Neural progenitor cell (in vitro differentiated cells): ENCODE measurements around the gene RGS12. TPM values are rescaled to one million over a fixed set of nuclear protein-coding genes. Genes with fewer than 3 reads are reported as not detected.

Experiments
- DNase-seq: peaks from one replicate; pipeline ENCODE4 v3.0.0-alpha.2; 2016; ENCODE audit warnings: low spot score
- H2AFZ ChIP-seq: fragments of 200-600 bp; sonication (generic); replicated peaks from 2 replicates; pipeline ENCODE4 v1.6.1; 2016; ENCODE audit warnings: antibody characterized with exemption
- H3F3A ChIP-seq: fragments of 200-600 bp; sonication (generic); 2 replicates; pipeline ENCODE4 v1.6.1; 2016; ENCODE audit warnings: antibody characterized with exemption, low read depth
- H3K27ac ChIP-seq: fragments of 200-600 bp; sonication (generic); 2 replicates; pipeline ENCODE4 v1.5.1; 2016; ENCODE audit warnings: mild to moderate bottlenecking
- H3K27me3 ChIP-seq: fragments of 200-600 bp; sonication (generic); 2 replicates; pipeline ENCODE4 v1.6.1; 2016; ENCODE audit warnings: mild to moderate bottlenecking, moderate library complexity
- H3K36me3 ChIP-seq: fragments of 200-600 bp; sonication (generic); 2 replicates; pipeline ENCODE4 v1.5.1; 2016
- H3K4me1 ChIP-seq: fragments of 200-600 bp; sonication (generic); 2 replicates; pipeline ENCODE4 v1.6.1; 2016; ENCODE audit warnings: mixed run types
- H3K4me2 ChIP-seq: fragments of 200-600 bp; sonication (generic); 2 replicates; pipeline ENCODE4 v1.6.1; 2016
- H3K4me3 ChIP-seq: fragments of 200-600 bp; sonication (generic); 2 replicates; pipeline ENCODE4 v1.5.1; 2016
- H3K79me2 ChIP-seq: fragments of 200-600 bp; sonication (generic); 2 replicates; pipeline ENCODE4 v1.6.1; 2016; ENCODE audit warnings: low read depth
- H3K9ac ChIP-seq: fragments of 200-600 bp; sonication (generic); 2 replicates; pipeline ENCODE4 v1.6.1; 2016
- H3K9me3 ChIP-seq: fragments of 200-600 bp; sonication (generic); 2 replicates; pipeline ENCODE4 v1.5.1; 2016; ENCODE audit warnings: low read depth
- H4K20me1 ChIP-seq: fragments of 200-600 bp; sonication (generic); 2 replicates; pipeline ENCODE4 v1.6.1; 2016; ENCODE audit warnings: low read depth
- H3K27ac Mint-ChIP-seq: 3 replicates; pipeline ENCODE4 v1.8.0; 2021; ENCODE audit warnings: mixed read lengths
- H3K27me3 Mint-ChIP-seq: 2 replicates; pipeline ENCODE4 v1.8.0; 2022; ENCODE audit warnings: low read depth, mild to moderate bottlenecking, inconsistent platforms, moderate library complexity, mixed read lengths; ENCODE audit not compliant: insufficient read depth
- H3K36me3 Mint-ChIP-seq: 3 replicates; pipeline ENCODE4 v1.8.0; 2021; ENCODE audit warnings: mixed read lengths
- H3K4me1 Mint-ChIP-seq: 3 replicates; pipeline ENCODE4 v1.8.0; 2021; ENCODE audit warnings: mixed read lengths
- H3K4me3 Mint-ChIP-seq: 3 replicates; pipeline ENCODE4 v1.8.0; 2021; ENCODE audit warnings: mild to moderate bottlenecking, moderate library complexity, mixed read lengths
- H3K9me3 Mint-ChIP-seq: 3 replicates; pipeline ENCODE4 v1.8.0; 2020; ENCODE audit warnings: mixed read lengths
- EZH2 ChIP-seq: fragments of 200-600 bp; sonication (generic); IDR thresholded peaks from 2 replicates; pipeline ENCODE4 v1.6.1; 2017; ENCODE audit warnings: antibody characterized with exemption, mild to moderate bottlenecking, moderate library complexity
- EZH2phosphoT487 ChIP-seq: fragments of 200-600 bp; sonication (generic); IDR thresholded peaks from 2 replicates; pipeline ENCODE4 v1.6.1; 2017; ENCODE audit warnings: antibody characterized with exemption
- total RNA-seq: library from RNA; depleted of rRNA; stranded (reverse); fragments of >200 nt; gene quantifications from 2 replicates; pipeline ENCODE4 v1.2.3, GENCODE V29; 2015; ENCODE audit warnings: low replicate concordance
- TF ChIP-seq, protein P1 (sequence below): fragments of 200-600 bp; sonication (generic); IDR thresholded peaks from 2 replicates; pipeline ENCODE4 v1.5.1; 2017; ENCODE audit warnings: antibody characterized with exemption, mild to moderate bottlenecking

RGS12 gene, protein sequence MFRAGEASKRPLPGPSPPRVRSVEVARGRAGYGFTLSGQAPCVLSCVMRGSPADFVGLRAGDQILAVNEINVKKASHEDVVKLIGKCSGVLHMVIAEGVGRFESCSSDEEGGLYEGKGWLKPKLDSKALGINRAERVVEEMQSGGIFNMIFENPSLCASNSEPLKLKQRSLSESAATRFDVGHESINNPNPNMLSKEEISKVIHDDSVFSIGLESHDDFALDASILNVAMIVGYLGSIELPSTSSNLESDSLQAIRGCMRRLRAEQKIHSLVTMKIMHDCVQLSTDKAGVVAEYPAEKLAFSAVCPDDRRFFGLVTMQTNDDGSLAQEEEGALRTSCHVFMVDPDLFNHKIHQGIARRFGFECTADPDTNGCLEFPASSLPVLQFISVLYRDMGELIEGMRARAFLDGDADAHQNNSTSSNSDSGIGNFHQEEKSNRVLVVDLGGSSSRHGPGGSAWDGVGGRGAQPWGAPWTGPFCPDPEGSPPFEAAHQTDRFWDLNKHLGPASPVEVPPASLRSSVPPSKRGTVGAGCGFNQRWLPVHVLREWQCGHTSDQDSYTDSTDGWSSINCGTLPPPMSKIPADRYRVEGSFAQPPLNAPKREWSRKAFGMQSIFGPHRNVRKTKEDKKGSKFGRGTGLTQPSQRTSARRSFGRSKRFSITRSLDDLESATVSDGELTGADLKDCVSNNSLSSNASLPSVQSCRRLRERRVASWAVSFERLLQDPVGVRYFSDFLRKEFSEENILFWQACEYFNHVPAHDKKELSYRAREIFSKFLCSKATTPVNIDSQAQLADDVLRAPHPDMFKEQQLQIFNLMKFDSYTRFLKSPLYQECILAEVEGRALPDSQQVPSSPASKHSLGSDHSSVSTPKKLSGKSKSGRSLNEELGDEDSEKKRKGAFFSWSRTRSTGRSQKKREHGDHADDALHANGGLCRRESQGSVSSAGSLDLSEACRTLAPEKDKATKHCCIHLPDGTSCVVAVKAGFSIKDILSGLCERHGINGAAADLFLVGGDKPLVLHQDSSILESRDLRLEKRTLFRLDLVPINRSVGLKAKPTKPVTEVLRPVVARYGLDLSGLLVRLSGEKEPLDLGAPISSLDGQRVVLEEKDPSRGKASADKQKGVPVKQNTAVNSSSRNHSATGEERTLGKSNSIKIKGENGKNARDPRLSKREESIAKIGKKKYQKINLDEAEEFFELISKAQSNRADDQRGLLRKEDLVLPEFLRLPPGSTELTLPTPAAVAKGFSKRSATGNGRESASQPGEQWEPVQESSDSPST (N-terminal part only)
- 36.6 and 140 TPM in 2 replicates for total RNA-seq

- DNase-seq, result peak; percentile 97
- Mint-ChIP-seq H3K27me3 (peaks cover 6% of the 10 kb centered on the region), H3K9me3 (peaks cover 25% of the 10 kb centered on the region), H3K4me1 (peaks cover 27% of the 10 kb centered on the region), H3K4me3 (peak within 1 kb of the TSS; percentile 95), H3K27ac (peak within 1 kb of the TSS; percentile 98), H3K36me3 (peaks cover 28% of the 10 kb centered on the region)
- TF ChIP-seq, protein P1, sequence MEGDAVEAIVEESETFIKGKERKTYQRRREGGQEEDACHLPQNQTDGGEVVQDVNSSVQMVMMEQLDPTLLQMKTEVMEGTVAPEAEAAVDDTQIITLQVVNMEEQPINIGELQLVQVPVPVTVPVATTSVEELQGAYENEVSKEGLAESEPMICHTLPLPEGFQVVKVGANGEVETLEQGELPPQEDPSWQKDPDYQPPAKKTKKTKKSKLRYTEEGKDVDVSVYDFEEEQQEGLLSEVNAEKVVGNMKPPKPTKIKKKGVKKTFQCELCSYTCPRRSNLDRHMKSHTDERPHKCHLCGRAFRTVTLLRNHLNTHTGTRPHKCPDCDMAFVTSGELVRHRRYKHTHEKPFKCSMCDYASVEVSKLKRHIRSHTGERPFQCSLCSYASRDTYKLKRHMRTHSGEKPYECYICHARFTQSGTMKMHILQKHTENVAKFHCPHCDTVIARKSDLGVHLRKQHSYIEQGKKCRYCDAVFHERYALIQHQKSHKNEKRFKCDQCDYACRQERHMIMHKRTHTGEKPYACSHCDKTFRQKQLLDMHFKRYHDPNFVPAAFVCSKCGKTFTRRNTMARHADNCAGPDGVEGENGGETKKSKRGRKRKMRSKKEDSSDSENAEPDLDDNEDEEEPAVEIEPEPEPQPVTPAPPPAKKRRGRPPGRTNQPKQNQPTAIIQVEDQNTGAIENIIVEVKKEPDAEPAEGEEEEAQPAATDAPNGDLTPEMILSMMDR, result no peak
- TF ChIP-seq EZH2, result no peak
- no peak for TF ChIP-seq EZH2phosphoT487
- peak within 1 kb of the TSS; percentile 90 for H2AFZ ChIP-seq
- peak within 1 kb of the TSS; percentile 92 for H3K4me2 ChIP-seq
- H3K36me3 ChIP-seq, result no peaks in the 10 kb centered on the region
- H3F3A ChIP-seq, result peaks cover 47% of the 10 kb centered on the region
- peak within 1 kb of the TSS; percentile 80 for H3K27ac ChIP-seq
- H3K4me1 ChIP-seq, result peaks cover 39% of the 10 kb centered on the region
- H3K4me3 ChIP-seq, result peak within 1 kb of the TSS; percentile 79
- H3K27me3 ChIP-seq, result no peaks in the 10 kb centered on the region
- no peaks in the 10 kb centered on the region for H3K9me3 ChIP-seq
- H3K79me2 ChIP-seq, result peaks cover 45% of the 10 kb centered on the region
- H3K9ac ChIP-seq, result peak within 1 kb of the TSS; percentile 77
- peaks cover 17% of the 10 kb centered on the region for H4K20me1 ChIP-seq
Observed at GRCh38 chr4:3292571-3293400, at the start of gene RGS12. RGS12 (plus strand) TSS chr4:3293021; CDS start chr4:3316171, 23,150 bp downstream.

DNA sequence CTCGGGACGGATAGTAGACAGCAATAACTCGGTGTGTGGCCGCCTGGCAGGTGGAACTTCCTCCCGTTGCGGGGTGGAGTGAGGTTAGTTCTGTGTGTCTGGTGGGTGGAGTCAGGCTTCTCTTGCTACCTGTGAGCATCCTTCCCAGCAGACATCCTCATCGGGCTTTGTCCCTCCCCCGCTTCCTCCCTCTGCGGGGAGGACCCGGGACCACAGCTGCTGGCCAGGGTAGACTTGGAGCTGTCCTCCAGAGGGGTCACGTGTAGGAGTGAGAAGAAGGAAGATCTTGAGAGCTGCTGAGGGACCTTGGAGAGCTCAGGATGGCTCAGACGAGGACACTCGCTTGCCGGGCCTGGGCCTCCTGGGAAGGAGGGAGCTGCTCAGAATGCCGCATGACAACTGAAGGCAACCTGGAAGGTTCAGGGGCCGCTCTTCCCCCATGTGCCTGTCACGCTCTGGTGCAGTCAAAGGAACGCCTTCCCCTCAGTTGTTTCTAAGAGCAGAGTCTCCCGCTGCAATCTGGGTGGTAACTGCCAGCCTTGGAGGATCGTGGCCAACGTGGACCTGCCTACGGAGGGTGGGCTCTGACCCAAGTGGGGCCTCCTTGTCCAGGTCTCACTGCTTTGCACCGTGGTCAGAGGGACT, 49.6 kb upstream of the RGS12 start:
- Histone ChIP-seq H3K9ac (no peak overlapping the region), H2AFZ (no peak overlapping the region), H3K27me3 (no peaks in the 10 kb centered on the region), H3K4me1 (peaks cover under 1% of the 10 kb centered on the region), H3K27ac (no peak overlapping the region), H3K36me3 (no peaks in the 10 kb centered on the region), H3K4me2 (no peak overlapping the region), H3K9me3 (no peaks in the 10 kb centered on the region), H4K20me1 (peaks cover 2% of the 10 kb centered on the region), H3K4me3 (no peak overlapping the region), H3F3A (no peaks in the 10 kb centered on the region), H3K79me2 (no peaks in the 10 kb centered on the region)
- no peak overlapping the region for H3K27ac Mint-ChIP-seq
- peaks cover 8% of the 10 kb centered on the region for H3K27me3 Mint-ChIP-seq
- H3K4me1 Mint-ChIP-seq, result peaks cover 17% of the 10 kb centered on the region
- no peak for DNase-seq
- H3K9me3 Mint-ChIP-seq, result no peaks in the 10 kb centered on the region
- no peak overlapping the region for H3K4me3 Mint-ChIP-seq
- TF ChIP-seq EZH2 (no peak), EZH2phosphoT487 (no peak)
- TF ChIP-seq, protein P1, result no peak
- peaks cover 10% of the 10 kb centered on the region for H3K36me3 Mint-ChIP-seq
